HCEC 1CT (cell line): Measurements from ENCODE around the gene EFHC1.
A peak's percentile ranks its signal among the peaks of the same experiment; 100 is the strongest.

Experiments
- DNase-seq: peaks from one replicate; pipeline ENCODE4 v3.0.0-alpha.2; 2017

The EFHC1 gene

GRCh38 chr6:52503851-52504781 is 84.0 kb downstream of the EFHC1 start:
- peak; percentile 75 for DNase-seq

DNA sequence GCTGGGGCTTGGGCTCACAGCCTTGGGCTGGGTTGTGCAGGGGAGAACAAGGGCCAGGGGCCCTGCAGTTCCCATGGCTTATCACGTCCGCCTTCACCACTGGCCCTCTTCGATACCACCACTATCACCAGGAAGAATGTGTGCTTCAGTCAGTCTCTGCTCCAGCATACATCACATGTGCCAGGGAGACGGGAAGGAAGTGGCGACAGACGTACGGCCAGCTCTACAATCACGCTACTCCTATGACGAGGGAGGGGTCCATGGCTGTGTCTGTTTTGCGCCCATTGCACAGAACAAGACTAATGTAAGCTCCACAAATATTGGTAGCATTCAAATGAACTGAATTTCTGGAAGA is 84.6 kb downstream of the EFHC1 start:
- DNase-seq: peak; percentile 0

DNA sequence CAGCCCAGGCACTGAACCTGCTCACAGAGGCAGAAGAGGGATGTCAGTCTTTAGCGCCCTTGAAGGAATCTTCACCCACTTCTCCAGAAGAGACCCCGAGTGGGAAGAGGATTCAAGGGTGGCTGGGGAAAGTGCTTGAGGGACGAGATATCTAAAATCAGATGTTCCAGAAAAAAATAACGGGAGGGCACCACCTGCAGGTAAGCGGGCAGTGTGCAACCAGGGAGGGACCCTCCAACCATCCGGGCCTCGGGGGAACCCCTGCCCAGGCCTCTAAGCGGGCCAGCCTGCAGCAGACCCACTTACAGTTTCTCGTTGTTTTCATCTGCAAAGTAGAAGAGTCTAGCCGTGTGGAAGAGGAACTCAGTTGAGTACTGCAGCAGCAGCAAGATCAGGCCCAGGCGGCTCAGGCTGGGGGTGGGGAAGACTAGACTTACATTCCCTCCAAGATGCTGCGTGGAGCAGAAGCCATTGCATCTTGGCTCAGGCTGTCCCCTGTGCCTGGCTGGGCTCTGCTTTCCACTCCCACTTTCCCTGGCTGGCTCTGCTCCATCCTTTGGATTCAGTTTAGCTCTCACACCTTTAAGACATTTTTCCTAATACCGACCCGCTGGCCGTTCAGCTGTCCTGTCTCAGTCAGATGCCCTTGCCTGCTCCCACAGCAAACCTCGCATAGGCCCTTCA is 85.7 kb downstream of the EFHC1 start:
- DNase-seq: peak; percentile 1

DNA sequence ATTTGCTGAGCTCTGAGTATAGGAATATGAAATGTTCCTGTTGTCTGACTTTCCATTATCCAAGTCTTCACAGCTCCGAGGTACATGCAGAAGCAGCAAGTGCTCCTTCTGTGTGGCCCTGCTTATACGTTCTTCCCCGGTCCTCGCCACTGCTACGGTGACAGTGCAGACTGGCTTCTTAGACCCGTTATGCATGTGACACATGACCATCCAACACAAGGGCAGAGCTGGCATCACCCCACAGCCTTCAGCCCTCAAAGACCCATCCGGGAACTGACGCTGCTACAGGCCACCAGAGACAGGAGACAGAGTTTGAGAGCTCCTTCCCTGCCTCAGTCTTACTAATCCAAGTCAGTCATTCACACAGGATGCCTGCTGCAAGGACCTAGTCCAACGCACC is 86.3 kb downstream of the EFHC1 start:
- no peak for DNase-seq

- DNase-seq: peak; percentile 78
These were observed 87.6 kb downstream of the EFHC1 start for GRCh38 chr6:52507557-52508260.

GRCh38 chr6:52508261-52508739 is 88.2 kb downstream of the EFHC1 start:
- no peak for DNase-seq

GRCh38 chr6:52509281-52510212 is 89.4 kb downstream of the EFHC1 start:
- peak; percentile 41 for DNase-seq

DNA sequence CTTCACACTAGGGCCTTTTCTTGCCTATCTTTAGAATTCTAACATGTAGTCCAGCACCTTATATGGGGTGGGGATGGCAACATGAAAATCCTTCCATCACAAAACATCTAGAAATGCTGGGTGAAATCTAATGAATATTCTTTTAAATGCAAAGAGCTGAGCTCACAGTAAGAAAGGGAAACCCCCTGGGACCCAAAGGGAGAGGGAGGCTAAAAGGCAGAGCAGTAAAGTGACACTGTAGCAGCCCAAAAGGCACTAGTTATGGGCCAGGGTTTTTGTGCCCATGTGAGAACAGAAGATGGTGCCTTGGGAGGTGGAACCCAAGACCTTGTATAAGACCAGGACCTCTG is 90.0 kb downstream of the EFHC1 start:
- DNase-seq: no peak

DNA sequence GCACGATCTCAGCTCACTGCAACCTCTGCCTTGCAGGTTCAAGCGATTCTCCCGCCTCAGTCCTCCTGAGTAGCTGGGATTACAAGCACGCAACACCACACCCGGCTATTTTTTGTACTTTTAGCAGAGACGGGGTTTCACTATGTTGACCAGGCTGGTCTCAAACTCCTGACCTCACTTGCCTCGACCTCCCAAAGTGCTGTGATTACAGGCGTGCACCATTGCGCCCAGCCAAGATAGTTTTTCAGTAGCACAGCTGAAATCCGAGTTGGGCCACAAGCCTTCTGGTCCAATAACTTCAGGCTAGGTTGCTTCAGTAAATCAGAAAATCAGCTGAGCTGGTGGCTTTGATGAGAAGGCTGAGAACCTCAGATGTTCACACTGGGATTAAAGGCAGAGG is 91.0 kb downstream of the EFHC1 start:
- no peak for DNase-seq

DNA sequence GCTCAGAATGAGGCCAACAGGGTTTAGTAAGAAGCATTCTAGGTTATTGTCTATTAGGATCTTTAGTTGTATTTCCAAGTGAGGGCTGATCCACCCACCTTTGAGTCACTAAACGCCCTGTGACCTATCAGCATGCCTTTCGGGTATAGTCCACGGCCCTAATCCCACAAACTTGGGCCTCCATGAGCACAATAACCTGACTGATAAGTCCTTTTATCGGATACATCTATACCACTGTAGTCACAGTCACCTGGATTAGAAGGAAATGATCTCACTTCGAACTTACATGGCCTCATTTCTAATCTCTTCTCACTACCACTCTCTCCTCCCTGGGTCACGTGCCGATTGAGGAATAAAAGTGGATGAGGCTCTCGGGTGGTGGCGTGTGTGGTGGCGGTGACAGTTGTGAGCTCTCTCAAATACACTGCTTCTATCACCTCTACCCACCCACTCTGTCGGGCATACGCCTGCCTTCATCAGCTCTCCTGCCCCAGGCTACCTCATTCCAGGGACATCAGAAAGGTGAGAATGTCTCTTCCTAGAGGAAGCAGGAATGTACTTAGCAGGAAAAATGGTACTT is 91.5 kb downstream of the EFHC1 start:
- peak; percentile 80 for DNase-seq

GRCh38 chr6:52512199-52512598 is 92.1 kb downstream of the EFHC1 start:
- peak; percentile 88 for DNase-seq

GRCh38 chr6:52513464-52513863 is 93.3 kb downstream of the EFHC1 start:
- DNase-seq: no peak

GRCh38 chr6:52513896-52514295 is 93.8 kb downstream of the EFHC1 start:
- no peak for DNase-seq

- peak; percentile 95 for DNase-seq
These were observed 94.4 kb downstream of the EFHC1 start for GRCh38 chr6:52514514-52514913.

DNA sequence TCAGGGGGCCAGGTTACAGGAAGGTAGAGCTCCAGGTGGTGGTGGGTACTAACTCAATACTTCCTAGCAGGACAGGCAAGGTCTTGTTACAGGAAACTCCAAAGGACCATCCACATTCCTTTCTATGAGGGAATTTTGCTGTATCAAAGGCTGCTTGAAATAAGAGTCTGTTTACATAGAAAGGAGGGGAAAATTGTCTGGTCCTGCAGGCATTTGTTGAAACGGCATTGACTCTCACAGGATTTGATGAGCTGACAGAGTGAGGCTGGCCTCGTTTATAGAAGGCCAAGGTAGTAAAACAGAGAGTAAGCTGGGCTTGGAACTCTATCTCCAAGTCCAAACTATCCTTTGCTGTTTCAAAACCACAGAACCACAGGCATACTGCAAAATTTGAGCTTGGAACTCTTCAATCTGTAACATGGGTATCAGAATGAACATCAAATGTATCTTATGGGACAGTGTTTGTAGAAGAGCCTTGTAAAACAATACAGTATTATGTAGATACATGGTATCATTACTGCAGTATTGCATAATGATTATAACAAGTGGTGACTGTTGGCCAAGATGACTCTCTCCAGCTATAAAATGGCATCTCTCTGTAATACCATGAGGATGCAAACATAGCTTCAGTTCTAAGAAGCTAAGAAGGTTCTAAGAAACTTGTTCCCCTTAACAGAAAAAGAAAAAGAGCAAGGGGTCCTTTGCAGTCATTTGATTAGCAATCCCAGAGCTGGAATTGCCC is 95.2 kb downstream of the EFHC1 start:
- peak; percentile 38 for DNase-seq

DNA sequence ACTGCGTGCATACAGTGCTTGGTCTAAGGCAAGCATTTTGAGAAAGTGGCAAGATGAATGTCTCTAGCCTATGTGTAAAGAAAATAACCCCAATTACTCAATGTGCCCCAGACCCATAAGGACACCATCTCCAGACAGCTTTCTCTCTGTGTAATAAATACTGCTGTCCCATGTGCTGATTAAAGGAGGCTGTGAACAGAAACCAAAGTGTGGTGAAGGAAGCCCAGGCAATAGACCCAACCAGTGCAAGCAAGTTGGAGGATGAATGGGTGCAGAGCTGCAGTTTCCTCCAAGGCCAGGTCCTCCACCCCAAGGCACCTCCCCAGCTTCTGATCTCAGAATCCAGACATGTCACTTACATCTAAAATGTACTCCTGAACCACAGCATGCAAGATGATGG is 96.1 kb downstream of the EFHC1 start:
- DNase-seq: no peak

DNA sequence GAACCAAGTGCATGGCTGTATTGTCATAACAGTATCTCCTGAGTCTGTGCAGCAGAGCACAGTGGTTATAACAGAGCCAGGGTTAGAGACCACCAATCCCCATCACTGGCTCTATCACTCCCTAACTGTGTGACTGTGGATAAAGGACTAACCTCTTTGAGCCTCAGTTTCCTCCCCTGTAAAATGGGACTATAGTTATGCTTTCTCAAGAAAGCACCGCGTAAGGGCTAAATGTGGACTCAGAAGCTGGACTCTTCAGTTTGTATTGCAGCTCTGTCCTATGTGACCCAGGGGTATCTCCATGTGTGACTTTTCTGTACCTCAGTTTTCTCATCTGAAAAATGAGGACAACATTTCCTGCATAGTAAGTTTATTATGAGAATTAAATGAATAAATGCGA is 96.8 kb downstream of the EFHC1 start:
- no peak for DNase-seq

GRCh38 chr6:52517502-52518278 is 97.5 kb downstream of the EFHC1 start:
- peak; percentile 96 for DNase-seq

DNA sequence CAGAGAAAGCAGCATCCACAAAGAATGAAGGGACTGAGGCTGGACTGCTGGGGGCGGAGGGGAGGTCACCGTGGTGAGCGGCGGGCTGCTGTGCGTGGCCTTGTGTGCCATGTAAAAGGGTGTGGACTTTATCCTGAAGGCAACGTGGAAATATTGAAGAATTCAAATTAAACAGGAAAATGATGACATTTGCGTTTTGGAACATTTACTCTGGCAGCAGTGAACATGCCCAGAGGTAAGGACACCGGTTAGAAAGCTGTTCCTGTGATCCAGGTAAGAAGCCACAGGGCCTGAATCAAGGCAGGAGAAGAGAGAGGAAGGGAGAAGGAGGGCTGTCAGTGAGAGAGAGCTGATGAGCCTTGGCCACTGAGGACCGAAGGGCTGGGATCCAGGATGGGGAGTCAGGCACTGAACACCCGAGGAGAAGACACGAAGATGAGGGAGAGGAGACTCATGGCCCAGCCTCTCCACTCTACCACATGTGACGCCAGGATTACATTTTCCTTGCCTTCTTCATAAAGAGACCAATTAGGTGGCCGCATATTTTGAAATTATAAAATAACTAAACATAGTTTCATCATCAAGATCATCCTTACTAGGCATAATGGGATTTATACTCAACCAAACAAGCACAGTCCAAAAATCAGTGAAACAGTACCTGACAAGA is 98.3 kb downstream of the EFHC1 start:
- DNase-seq: peak; percentile 35

- no peak for DNase-seq
These were observed 99.5 kb downstream of the EFHC1 start for GRCh38 chr6:52519618-52520017.
